ENCODE results near the gene CCDC187.

GRCh38 chr9:136305804-136306203, 1.9 kb upstream of the CCDC187 start:
- TF ChIP-seq CTCF (IDR thresholded peaks at IDR 0.05) = no peak
- TF ChIP-seq POLR2AphosphoS5 (IDR thresholded peaks at IDR 0.05) = no peak

Measured in transverse colon (tissue), 4 donors.